Endometrial microvascular endothelial cells (primary cell): ENCODE results near the gene LIN54. TPM values are rescaled to one million over a fixed set of nuclear protein-coding genes. Genes with fewer than 3 reads are reported as not detected.

Experiments
- in situ Hi-C: cut with HindIII; loops from 2 replicates; pipeline ENCODE4 v1.10.0; 2017; ENCODE audit warnings: low sequenced_read_pairs, low pct_unique_long_range_greater_than_20kb; ENCODE audit errors: inconsistent ontology term
- total RNA-seq: library from RNA; depleted of rRNA; stranded (reverse); fragments of >200 nt; gene quantifications from one replicate; pipeline ENCODE4 v1.2.3, GENCODE V29; 2015; ENCODE audit errors: inconsistent ontology term

Gene LIN54
- total RNA-seq, 1 donor from 2014 or later, result 12.8 TPM

- in situ Hi-C loops, result no loop called here
These were observed 110.0 kb downstream of the LIN54 start, which contains the start of gene THAP9 for GRCh38 chr4:82900411-82901182. Gene THAP9 (plus strand): TSS chr4:82900735. CDS start chr4:82900803, 68 bp downstream.

DNA sequence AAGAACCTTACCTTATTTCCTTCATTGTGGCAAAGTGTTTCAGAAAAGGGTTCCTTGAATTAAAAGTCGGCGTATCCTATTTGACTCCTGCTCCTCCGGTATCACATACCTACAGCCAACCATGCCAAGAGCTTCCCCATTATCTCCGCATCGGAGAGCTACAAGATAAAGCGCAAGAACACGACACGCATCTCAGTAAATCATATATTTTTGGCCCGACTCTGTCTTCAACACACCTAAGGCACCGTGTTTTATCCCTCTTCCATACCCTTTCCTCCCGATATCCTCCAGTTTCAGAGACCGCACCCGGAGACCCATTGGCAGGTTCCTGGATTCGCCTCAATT lies 110.6 kb downstream of the LIN54 start:
- in situ Hi-C loops, result no loop called here

- in situ Hi-C loops, result no loop called here
These were observed 111.1 kb downstream of the LIN54 start for GRCh38 chr4:82899374-82900065.

DNA sequence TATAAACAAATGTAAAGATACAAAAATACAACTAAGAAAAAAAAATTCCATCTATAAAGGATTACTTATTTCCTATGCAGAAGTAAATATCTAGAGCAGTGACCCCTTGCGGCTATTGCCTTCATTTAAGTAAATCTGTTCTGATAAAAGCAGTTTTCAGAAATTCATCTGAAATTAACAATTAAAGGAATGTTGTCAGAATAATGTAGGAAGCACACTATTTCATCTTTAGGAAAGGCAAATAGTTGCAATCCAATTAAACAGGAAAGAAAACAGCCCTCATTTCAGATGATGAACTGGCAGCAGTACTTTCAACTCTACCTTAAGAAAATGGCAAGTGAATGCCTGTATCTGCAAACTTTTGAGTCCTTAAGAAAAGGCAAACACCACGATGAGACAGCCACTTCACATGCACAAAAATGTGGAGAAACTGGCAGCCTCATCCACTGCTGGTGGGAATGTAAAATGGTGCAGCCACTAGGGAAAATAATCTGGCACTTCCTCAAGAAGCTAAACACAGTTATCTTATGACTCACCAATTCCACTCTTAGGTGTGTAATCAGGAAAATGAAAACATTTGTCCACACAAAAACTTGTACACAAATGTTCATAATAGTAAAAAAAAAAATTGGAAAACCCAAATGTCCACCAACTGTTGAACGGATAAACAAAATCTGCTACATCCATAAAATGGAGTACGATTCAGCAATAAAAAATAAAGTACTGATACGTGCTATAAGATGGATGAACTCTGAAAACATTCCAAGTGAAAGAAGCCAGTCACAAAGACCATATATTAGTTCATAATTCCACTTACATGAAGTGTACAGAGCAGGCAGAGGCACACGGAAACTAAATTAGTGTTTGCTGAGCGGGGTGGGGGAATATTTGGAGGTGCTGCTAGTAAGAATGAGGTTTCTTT lies 112.0 kb downstream of the LIN54 start:
- in situ Hi-C loops, result no loop called here

DNA sequence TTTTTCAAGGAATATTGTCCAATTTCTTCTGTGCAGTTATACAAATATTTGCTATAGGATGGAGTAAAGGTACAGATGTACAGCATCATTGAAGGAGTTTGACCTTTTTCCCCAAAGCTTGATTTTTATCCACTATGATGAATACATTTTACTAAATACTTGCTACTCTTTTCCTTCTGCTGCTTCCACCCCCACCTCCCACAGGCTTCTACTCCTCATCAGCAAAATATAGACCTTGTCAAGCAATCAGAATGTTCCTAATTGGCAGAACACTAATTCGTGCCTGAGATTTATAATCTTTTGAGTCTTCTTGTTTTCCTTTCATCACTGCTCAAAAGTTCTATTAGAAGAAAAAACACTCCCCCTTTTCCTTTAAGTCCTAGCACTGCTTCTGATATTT lies 113.9 kb downstream of the LIN54 start:
- in situ Hi-C loops, result no loop called here

- in situ Hi-C loops, result no loop called here
These were observed 116.7 kb downstream of the LIN54 start for GRCh38 chr4:82893942-82894341.

GRCh38 chr4:82892467-82892802 lies 118.2 kb downstream of the LIN54 start:
- in situ Hi-C loops, result no loop called here

GRCh38 chr4:82891707-82892466 lies 118.7 kb downstream of the LIN54 start:
- in situ Hi-C loops, result no loop called here

- in situ Hi-C loops, result no loop called here
These were observed 119.5 kb downstream of the LIN54 start, which contains the start of gene SEC31A for GRCh38 chr4:82890901-82891706. Gene SEC31A (minus strand): TSS chr4:82891153. CDS start chr4:82881936, 9,217 bp downstream.

- in situ Hi-C loops, result no loop called here
These were observed 120.1 kb downstream of the LIN54 start for GRCh38 chr4:82890528-82890900.

- in situ Hi-C loops, result no loop called here
These were observed 121.3 kb downstream of the LIN54 start for GRCh38 chr4:82889287-82889686.

- in situ Hi-C loops, result no loop called here
These were observed 124.3 kb downstream of the LIN54 start for GRCh38 chr4:82886147-82886942.

- in situ Hi-C loops, result no loop called here
These were observed 125.2 kb downstream of the LIN54 start for GRCh38 chr4:82885410-82885809.

Other genes with a start within 250 kb of the LIN54 start
- 30.7 TPM for gene SCD5, start 212.0 kb downstream of the LIN54 start, total RNA-seq
- 211 TPM for gene SEC31A, start 119.7 kb downstream of the LIN54 start, total RNA-seq
- 0.56 TPM for gene THAP9, start 110.1 kb downstream of the LIN54 start, total RNA-seq
- 71.5 TPM for gene COPS4, start 24.4 kb upstream of the LIN54 start, total RNA-seq
- 3.8 TPM for gene PLAC8, start 103.9 kb upstream of the LIN54 start, total RNA-seq